Left colon (tissue), 2 donors: Measurements from ENCODE around the gene TMED7. TPM values are rescaled to one million over a fixed set of nuclear protein-coding genes. Genes with fewer than 3 reads are reported as not detected.
A peak's percentile ranks its signal among the peaks of the same experiment; 100 is the strongest.

ENCODE experiments used
- ATAC-seq: fragments of 200-7000 bp; cut with Tn5 transposase; one replicate; pipeline ENCODE4 v1.9.1; 2020; ENCODE audit warnings: mild to moderate bottlenecking, moderate library complexity
- DNase-seq, 2 donors: peaks; one replicate each; pipeline ENCODE4 v3.0.0-alpha.2; 2020
- intact Hi-C, 2 donors: fragments of 100-400 bp; cut with DNase I in 1 of 2; cut with micrococcal nuclease in 1 of 2; formaldehyde crosslinking; loops; one replicate each; pipeline versions ENCODE4 v1.11.2 to v1.14.0; 2022; cut with DNase I, micrococcal nuclease
- total RNA-seq, 2 donors: library from RNA; stranded (reverse); fragmentation: NEBNext Ultra II Directional; extraction: Animal tissue kit (Norgen Biotek cat#: 25700); gene quantifications; one replicate each; pipeline ENCODE4 v1.2.1, GENCODE V29; 2021
- donor health status: DM: no; HTN: no; CAD: no.
- donor health status: DM: yes; HTN: yes; CAD: no.

Gene TMED7
- total RNA-seq, 2 donors from 2014 or later: 108 to 125 TPM

GRCh38 chr5:115634343-115635132 lies 8.7 kb upstream of the TMED7 start:
- ATAC-seq (peak; percentile 99), DNase-seq (peak; percentile 84 to 96)
- intact Hi-C loops: no loop called here

DNA sequence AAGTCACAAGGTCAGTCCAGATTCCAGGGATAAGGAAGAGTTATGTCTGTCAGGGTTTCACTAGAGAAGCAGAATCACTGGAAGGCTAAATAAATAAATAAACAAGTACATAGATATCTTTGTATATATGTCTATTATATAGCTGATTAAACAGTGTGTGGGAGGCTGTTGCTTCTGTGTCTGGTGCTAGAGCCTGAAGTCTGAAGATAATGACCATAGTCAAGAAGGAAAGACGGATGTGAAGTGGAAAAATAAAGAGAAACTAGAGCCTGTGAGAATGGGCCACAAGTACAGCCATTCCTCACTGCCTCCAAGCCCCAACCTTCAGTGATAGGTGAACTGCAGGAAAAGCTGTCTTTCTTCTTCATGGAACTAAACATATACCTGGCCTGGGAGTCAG lies 4.1 kb upstream of the TMED7 start:
- intact Hi-C loops: no loop called here
- DNase-seq (no peak), ATAC-seq (no peak)

- intact Hi-C loops: no loop called here
- DNase-seq: no peak
- no peak for ATAC-seq
Observed at GRCh38 chr5:115627295-115627865, 1.5 kb upstream of the TMED7 start.

GRCh38 chr5:115626445-115626823 lies 598 bp upstream of the TMED7 start:
- intact Hi-C loops: no loop called here
- no peak for DNase-seq
- peak; percentile 6 for ATAC-seq

DNA sequence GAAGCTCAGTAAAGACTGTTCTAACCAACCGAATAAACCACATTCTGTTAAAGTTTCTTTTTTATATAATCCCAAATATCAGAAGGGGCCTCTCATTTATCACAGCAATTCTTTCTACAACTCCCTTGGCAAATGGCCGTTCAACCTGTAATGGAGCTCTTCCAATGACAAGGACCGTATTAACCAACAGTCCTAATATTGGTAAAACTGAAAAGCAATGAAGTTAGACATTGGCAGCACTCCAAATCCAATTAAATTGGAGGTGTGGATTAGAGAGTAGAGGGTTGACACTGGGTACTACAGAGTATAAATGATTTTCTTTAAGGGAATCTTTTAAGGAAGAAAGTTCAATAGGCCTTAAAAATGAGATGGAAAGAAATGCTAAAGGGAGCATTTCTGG lies 842 bp downstream of the TMED7 start:
- DNase-seq (no peak), ATAC-seq (no peak)
- intact Hi-C loops: no loop called here

DNA sequence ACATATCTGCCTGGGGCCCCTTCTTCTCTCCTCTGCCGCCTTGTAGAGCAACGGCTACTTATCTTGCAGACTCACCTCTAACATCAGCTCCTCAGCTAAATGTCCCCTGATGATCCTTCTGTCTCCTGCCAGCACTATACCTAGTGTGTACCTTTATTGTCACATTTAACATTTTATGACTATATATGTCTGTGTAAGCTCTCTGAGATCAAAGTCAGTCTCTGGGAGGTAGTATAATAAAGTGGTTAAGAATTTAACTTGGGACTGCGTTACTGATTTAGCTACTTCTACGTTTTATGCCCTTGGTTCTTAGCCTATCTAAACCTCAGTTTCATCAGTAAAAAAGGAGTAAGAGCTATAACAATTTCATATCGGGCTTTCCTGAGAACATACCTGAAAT lies 2.2 kb downstream of the TMED7 start:
- peak in 1 of 2 donors; percentile 14 for DNase-seq
- intact Hi-C loops: no loop called here

GRCh38 chr5:115621365-115621900 lies 4.4 kb downstream of the TMED7 start:
- intact Hi-C loops: no loop called here
- ATAC-seq (no peak), DNase-seq (no peak)

More for the DNA sequence above, 2.2 kb downstream of the TMED7 start:
- peak; percentile 66 for ATAC-seq

DNA sequence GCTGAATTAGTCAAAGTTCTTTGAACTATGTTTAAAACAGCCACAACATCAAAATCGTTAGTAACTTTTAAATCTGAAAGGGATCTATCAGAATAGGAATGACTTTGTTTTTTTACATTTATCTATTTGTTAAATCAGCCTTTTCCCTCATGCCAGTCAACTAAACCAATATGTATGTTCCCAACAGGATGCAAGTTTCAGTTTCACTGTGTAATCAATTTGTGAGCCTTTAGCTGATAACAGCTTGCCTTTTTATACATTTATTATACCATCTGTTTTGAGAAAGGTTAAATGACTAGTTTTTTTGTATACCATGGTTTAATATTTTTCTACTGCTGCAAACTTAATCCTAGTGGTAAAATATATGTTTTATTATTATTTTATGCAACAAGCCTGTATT lies 8.9 kb downstream of the TMED7 start:
- intact Hi-C loops: no loop called here
- DNase-seq (no peak), ATAC-seq (peak; percentile 79)

GRCh38 chr5:115616472-115616871 lies 9.4 kb downstream of the TMED7 start:
- intact Hi-C loops: no loop called here
- no peak for DNase-seq
- no peak for ATAC-seq

GRCh38 chr5:115611873-115612272 lies 14.0 kb downstream of the TMED7 start:
- no peak for ATAC-seq
- DNase-seq: no peak
- intact Hi-C loops: no loop called here

DNA sequence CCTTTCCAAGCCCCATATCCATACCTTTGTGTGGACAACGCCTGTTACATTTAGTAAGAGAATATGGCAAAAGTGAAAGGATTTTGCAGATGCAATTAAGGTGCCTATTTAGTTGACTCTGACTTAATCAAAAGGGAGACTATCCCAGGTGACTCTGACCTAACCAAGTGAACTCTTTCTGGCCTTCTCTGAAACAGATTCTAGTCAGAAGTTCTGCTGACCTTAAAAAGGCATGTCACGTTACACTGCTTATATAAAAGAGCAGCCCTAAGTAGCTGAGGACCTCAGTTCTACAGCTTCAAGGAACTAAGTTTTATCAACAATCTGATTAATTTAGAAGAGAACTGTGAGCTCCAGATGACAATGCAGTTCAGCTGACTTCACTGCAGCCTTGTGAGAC lies 17.9 kb downstream of the TMED7 start:
- intact Hi-C loops: no loop called here
- DNase-seq: no peak
- no peak for ATAC-seq

GRCh38 chr5:115605436-115605835 lies 20.4 kb downstream of the TMED7 start:
- no peak for ATAC-seq
- no peak for DNase-seq
- intact Hi-C loops: no loop called here

DNA sequence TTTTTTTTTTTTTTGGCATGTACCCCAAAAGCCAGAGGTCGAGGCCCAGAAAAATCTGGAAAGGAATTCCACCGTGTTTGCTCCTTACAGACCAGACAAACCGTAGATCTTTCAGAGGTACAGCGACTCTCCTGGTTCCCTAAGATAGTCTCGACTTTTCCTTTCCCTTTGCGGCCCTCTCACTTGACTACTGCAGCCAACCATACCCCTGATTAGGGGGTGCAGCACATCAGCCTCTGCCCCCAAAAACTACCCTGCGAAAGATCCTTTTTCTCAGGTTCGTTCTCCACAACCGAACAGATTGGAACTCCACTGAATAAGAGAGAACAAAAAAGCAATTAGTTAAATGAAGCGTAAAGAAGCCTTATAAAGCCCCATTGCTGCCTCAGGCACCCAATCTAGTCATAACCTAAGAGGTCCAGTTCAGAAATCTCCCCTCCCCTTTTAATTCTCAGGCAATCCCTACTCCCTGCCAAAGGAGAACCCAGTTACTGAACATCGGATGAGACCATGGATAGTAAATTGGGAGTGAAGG lies 23.2 kb downstream of the TMED7 start:
- peak; percentile 31 for ATAC-seq

GRCh38 chr5:115601701-115602590 lies 23.9 kb downstream of the TMED7 start, which contains the start of gene TICAM2:
Gene TICAM2 (minus strand): TSS chr5:115602479. CDS start chr5:115581256, 21,223 bp downstream.
- intact Hi-C loops: no loop called here
- ATAC-seq (peak; percentile 86), DNase-seq (peak; percentile 70 to 80)

More for the DNA sequence above, 23.2 kb downstream of the TMED7 start:
- no peak for DNase-seq
- intact Hi-C loops: no loop called here

DNA sequence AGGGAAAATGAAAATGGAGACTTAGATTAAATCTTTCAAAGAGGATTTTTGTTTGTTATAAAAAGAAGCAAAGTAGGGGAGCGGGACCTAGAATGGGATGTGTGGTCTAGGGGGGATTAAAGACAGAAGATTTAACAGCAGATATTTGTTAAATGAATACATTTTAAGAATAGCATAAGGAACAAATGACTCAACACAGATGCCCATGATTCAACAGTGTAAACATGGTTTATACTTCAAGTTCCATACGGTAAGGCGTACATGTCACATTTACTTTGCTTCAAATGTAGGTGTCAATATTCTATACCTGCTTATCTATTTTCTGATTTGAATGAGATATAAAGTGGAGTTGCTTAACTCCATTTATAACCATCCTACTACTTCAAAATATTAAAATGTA lies 25.1 kb downstream of the TMED7 start:
- no peak for ATAC-seq
- no peak for DNase-seq
- intact Hi-C loops: no loop called here

GRCh38 chr5:115599924-115600323 lies 25.9 kb downstream of the TMED7 start:
- ATAC-seq: no peak
- no peak for DNase-seq
- intact Hi-C loops: no loop called here

- intact Hi-C loops: no loop called here
- peak; percentile 11 to 32 for DNase-seq
Observed at GRCh38 chr5:115599502-115599901, 26.3 kb downstream of the TMED7 start.

GRCh38 chr5:115594128-115595047 lies 31.4 kb downstream of the TMED7 start:
- no peak for DNase-seq
- intact Hi-C loops: no loop called here
- ATAC-seq: no peak

More at GRCh38 chr5:115599502-115599901, 26.3 kb downstream of the TMED7 start:
- ATAC-seq: no peak
